SK-N-SH treated with all-trans-retinoic acid at 6 μM for 48 hours (cell line): ENCODE measurements around the gene FNTB.

Experiments
- ATAC-seq: fragments of 200-7000 bp; cut with Tn5 transposase; 3 replicates; pipeline ENCODE4 v1.9.1; 2020; ENCODE audit warnings: mild to moderate bottlenecking, moderate library complexity
- ARNTL ChIP-seq: fragments of 450-650 bp; formaldehyde crosslinking; IDR thresholded peaks from 2 replicates; pipeline ENCODE4 v1.5.0; 2020; ENCODE audit warnings: low read depth, mild to moderate bottlenecking, moderate library complexity, borderline replicate concordance
- BACH2 ChIP-seq: fragments of 250-450 bp; sonication (Bioruptor Pico); IDR thresholded peaks from 2 replicates; pipeline ENCODE4 v1.9.0; 2021; ENCODE audit warnings: mild to moderate bottlenecking, borderline replicate concordance
- CREB5 ChIP-seq: fragments of 250-450 bp; sonication (Bioruptor Pico); IDR thresholded peaks from 2 replicates; pipeline ENCODE4 v1.5.1; 2020; ENCODE audit warnings: low read depth, mild to moderate bottlenecking, moderate library complexity
- CSDC2 ChIP-seq: fragments of 250-450 bp; sonication (Bioruptor Pico); IDR thresholded peaks from 2 replicates; pipeline ENCODE4 v1.5.0; 2020; ENCODE audit warnings: mild to moderate bottlenecking, moderate library complexity
- CSRNP3 ChIP-seq: fragments of 250-450 bp; sonication (Bioruptor Pico); IDR thresholded peaks from 2 replicates; pipeline ENCODE4 v1.5.1; 2021; ENCODE audit warnings: mild to moderate bottlenecking, moderate library complexity
- ESRRG ChIP-seq: fragments of 250-450 bp; sonication (Bioruptor Pico); IDR thresholded peaks from 2 replicates; pipeline ENCODE4 v1.6.1; 2021; ENCODE audit warnings: mild to moderate bottlenecking
- GLIS3 ChIP-seq: fragments of 250-450 bp; sonication (Bioruptor Pico); IDR thresholded peaks from 2 replicates; pipeline ENCODE4 v1.5.0; 2020; ENCODE audit warnings: mild to moderate bottlenecking, moderate library complexity
- ISL1 ChIP-seq: fragments of 250-450 bp; sonication (Bioruptor Pico); IDR thresholded peaks from 2 replicates; pipeline ENCODE4 v2.1.2; 2022; ENCODE audit warnings: mild to moderate bottlenecking, moderate library complexity
- OSR1 ChIP-seq: fragments of 250-450 bp; sonication (Bioruptor Pico); IDR thresholded peaks from 2 replicates; pipeline ENCODE4 v1.8.0; 2022; ENCODE audit warnings: moderate library complexity, mild to moderate bottlenecking, inconsistent platforms
- PATZ1 ChIP-seq: fragments of 250-450 bp; sonication (Bioruptor Pico); IDR thresholded peaks from 2 replicates; pipeline ENCODE4 v1.8.0; 2020; ENCODE audit warnings: mild to moderate bottlenecking, moderate library complexity, borderline replicate concordance
- POU6F1 ChIP-seq: fragments of 250-450 bp; sonication (Bioruptor Pico); IDR thresholded peaks from 2 replicates; pipeline ENCODE4 v1.8.0; 2021; ENCODE audit warnings: low read depth, mild to moderate bottlenecking, moderate library complexity, borderline replicate concordance
- PPARA ChIP-seq: fragments of 250-450 bp; sonication (Bioruptor Pico); IDR thresholded peaks from 2 replicates; pipeline ENCODE4 v1.5.0; 2020; ENCODE audit warnings: mild to moderate bottlenecking, borderline replicate concordance
- RARB ChIP-seq: fragments of 250-450 bp; sonication (Bioruptor Pico); IDR thresholded peaks from 2 replicates; pipeline ENCODE4 v1.8.0; 2021; ENCODE audit warnings: mild to moderate bottlenecking, moderate library complexity
- SNAI2 ChIP-seq: fragments of 250-450 bp; sonication (Bioruptor Pico); IDR thresholded peaks from 2 replicates; pipeline ENCODE4 v1.5.0; 2020; ENCODE audit warnings: mild to moderate bottlenecking, moderate library complexity
- TCF4 ChIP-seq: fragments of 250-450 bp; sonication (Bioruptor Pico); IDR thresholded peaks from 2 replicates; pipeline ENCODE4 v1.8.0; 2021; ENCODE audit warnings: mild to moderate bottlenecking, moderate library complexity, borderline replicate concordance
- TOX ChIP-seq: fragments of 250-450 bp; sonication (Bioruptor Pico); IDR thresholded peaks from 2 replicates; pipeline ENCODE4 v1.8.0; 2021; ENCODE audit warnings: mild to moderate bottlenecking, moderate library complexity, borderline replicate concordance
- ZC3H10 ChIP-seq: fragments of 250-450 bp; sonication (Bioruptor Pico); IDR thresholded peaks from 2 replicates; pipeline ENCODE4 v1.5.1; 2021; ENCODE audit warnings: mild to moderate bottlenecking, moderate library complexity
- ZFP3 ChIP-seq: fragments of 250-450 bp; sonication (Bioruptor Pico); IDR thresholded peaks from 2 replicates; pipeline ENCODE4 v1.5.0; 2020; ENCODE audit warnings: mild to moderate bottlenecking, moderate library complexity
- ZFP30 ChIP-seq: fragments of 450-650 bp; formaldehyde crosslinking; IDR thresholded peaks from 2 replicates; pipeline ENCODE4 v1.5.0; 2022; ENCODE audit warnings: mild to moderate bottlenecking, moderate library complexity
- ZNF565 ChIP-seq: fragments of 450-650 bp; formaldehyde crosslinking; conservative IDR thresholded peaks from 2 replicates; pipeline ENCODE4 v1.5.0; 2020; ENCODE audit warnings: low read depth, mild to moderate bottlenecking, moderate library complexity
- ZNF70 ChIP-seq: fragments of 450-650 bp; formaldehyde crosslinking; IDR thresholded peaks from 2 replicates; pipeline ENCODE4 v1.5.0; 2020; ENCODE audit warnings: mild to moderate bottlenecking, moderate library complexity
- ZNF8 ChIP-seq: fragments of 450-650 bp; formaldehyde crosslinking; IDR thresholded peaks from 2 replicates; pipeline ENCODE4 v1.5.0; 2020; ENCODE audit warnings: mild to moderate bottlenecking, moderate library complexity
- TF ChIP-seq, protein P1 (sequence below): fragments of 250-450 bp; sonication (Bioruptor Pico); IDR thresholded peaks from 2 replicates; pipeline ENCODE4 v1.5.0; 2020; ENCODE audit warnings: mild to moderate bottlenecking, moderate library complexity

FNTB gene

GRCh38 chr14:64953661-64954060 is 33.0 kb upstream of the FNTB start:
- ATAC-seq, result no peak
- TF ChIP-seq ZNF8 (CRISPR knock-in tag) (no peak), RARB (no peak), ZNF70 (CRISPR knock-in tag) (no peak)

DNA sequence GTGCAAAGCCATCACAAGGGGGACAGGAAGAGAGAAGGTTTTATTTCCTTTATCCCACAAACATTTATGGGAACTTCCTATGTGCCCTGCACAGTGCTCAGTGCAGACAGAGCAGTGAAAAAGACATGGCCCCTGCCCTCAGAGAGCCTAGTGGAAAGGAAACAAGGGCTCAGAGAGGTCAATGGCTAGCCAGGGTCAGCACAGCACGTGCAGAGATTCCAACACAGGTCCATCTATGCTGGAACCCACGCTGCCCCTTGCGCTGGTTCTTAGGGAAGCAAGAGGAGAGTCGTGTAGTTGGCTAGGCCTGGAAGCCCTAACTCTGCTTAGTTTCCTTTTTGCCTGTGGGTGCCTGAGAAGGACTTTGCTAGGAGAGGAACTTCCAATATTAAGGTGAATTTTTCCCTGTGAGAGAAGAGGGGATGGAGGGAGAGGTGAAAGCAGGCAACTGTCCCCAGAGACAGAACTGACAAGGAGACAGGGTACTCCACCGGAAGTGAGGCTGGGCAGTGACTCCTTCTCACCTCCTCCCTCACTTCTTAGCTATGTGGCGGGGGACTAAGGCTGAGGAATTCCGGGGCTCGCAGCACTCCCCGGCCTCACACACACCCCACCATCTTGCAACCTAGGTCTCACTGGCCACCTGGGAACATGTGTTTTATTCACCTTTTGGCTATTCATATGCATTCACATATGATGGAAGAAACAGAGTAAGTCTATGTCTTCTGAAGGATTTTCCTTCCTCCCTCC is 32.0 kb upstream of the FNTB start:
- ATAC-seq, result no peak

DNA sequence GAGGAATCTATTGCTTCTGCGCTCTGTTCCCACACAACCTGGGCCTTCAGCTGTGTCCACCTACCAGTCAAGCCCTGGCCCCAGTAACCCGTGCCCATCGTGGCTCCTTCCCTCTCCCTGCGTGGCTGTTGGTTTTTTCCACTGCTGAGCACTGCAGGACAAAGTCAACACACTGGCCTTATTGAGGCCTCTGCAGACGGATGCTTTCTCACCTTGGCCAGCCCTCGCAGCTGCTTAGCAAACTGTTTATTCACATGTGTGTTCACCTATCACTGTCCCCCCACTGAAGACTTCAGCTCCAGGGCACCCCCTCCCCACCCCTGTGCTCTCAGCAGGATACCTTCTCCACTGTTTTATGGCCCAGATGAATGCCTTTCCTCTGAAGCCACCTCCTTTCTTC is 31.4 kb upstream of the FNTB start:
- ATAC-seq, result no peak
- TF ChIP-seq CSDC2 (CRISPR knock-in tag), result no peak
- TF ChIP-seq ISL1 (CRISPR knock-in tag), result no peak
- TF ChIP-seq ZNF565 (CRISPR knock-in tag), result no peak
- TF ChIP-seq ZNF70 (CRISPR knock-in tag), result no peak
- no peak for TF ChIP-seq PATZ1
- no peak for TF ChIP-seq CREB5 (CRISPR knock-in tag)
- TF ChIP-seq ZFP30, result no peak
- no peak for TF ChIP-seq SNAI2 (CRISPR knock-in tag)
- no peak for TF ChIP-seq ESRRG (CRISPR knock-in tag)
- TF ChIP-seq PPARA (CRISPR knock-in tag), result no peak
- TF ChIP-seq TOX (CRISPR knock-in tag), result no peak
- TF ChIP-seq, all 23 proteins: peak for 0

More for the DNA sequence above, 32.0 kb upstream of the FNTB start:
- TF ChIP-seq ESRRG (CRISPR knock-in tag) (no peak), SNAI2 (CRISPR knock-in tag) (no peak), CSRNP3 (no peak), ISL1 (CRISPR knock-in tag) (no peak), ZNF565 (CRISPR knock-in tag) (no peak), ZNF8 (CRISPR knock-in tag) (no peak), ZNF70 (CRISPR knock-in tag) (no peak), ZC3H10 (no peak), PPARA (CRISPR knock-in tag) (no peak), GLIS3 (CRISPR knock-in tag) (no peak), TCF4 (no peak), CREB5 (CRISPR knock-in tag) (no peak), ARNTL (no peak), POU6F1 (CRISPR knock-in tag) (no peak), CSDC2 (CRISPR knock-in tag) (no peak), OSR1 (CRISPR knock-in tag) (no peak)

DNA sequence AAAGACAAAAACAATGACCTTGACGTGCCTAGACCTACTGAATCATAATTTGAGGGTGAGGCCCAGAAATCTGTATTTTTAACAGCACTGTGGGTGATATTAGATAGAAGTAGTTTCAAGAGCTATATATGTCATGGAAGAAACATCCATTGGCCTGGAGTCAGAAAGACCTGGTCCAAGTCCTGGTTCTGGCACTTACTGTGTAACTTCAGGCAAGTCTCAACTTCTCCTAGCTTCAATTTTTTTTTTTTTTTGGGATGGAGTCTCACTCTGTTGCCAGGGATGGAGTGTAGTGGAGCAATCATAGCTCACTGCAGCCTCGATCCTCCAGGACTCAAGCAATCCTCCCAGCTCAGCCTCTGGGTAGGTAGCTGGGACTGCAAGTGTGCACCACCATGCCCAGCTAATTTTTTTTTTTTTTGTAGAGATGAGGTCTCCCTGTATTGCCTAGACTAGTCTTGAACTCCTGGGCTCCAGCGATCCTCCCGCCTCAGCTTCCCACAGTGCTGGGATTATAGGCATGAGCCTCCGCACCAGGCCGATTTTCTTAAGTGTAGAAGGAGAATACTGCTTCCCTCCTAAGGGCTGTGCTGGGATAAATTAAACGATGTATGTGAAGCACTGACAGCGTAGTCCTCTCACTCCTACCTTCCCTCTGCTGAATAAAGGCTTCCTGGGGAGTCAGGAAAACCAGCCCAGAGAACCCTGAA is 29.8 kb upstream of the FNTB start:
- TF ChIP-seq, protein P1, sequence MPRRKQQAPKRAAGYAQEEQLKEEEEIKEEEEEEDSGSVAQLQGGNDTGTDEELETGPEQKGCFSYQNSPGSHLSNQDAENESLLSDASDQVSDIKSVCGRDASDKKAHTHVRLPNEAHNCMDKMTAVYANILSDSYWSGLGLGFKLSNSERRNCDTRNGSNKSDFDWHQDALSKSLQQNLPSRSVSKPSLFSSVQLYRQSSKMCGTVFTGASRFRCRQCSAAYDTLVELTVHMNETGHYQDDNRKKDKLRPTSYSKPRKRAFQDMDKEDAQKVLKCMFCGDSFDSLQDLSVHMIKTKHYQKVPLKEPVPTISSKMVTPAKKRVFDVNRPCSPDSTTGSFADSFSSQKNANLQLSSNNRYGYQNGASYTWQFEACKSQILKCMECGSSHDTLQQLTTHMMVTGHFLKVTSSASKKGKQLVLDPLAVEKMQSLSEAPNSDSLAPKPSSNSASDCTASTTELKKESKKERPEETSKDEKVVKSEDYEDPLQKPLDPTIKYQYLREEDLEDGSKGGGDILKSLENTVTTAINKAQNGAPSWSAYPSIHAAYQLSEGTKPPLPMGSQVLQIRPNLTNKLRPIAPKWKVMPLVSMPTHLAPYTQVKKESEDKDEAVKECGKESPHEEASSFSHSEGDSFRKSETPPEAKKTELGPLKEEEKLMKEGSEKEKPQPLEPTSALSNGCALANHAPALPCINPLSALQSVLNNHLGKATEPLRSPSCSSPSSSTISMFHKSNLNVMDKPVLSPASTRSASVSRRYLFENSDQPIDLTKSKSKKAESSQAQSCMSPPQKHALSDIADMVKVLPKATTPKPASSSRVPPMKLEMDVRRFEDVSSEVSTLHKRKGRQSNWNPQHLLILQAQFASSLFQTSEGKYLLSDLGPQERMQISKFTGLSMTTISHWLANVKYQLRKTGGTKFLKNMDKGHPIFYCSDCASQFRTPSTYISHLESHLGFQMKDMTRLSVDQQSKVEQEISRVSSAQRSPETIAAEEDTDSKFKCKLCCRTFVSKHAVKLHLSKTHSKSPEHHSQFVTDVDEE, result no peak
- TF ChIP-seq SNAI2 (CRISPR knock-in tag) (no peak), POU6F1 (CRISPR knock-in tag) (no peak), BACH2 (CRISPR knock-in tag) (no peak), GLIS3 (CRISPR knock-in tag) (no peak), ZFP3 (no peak), ISL1 (CRISPR knock-in tag) (no peak)
- no peak for ATAC-seq
